HEK293T (cell line): ENCODE measurements around the gene SSTR1.

Source experiments
- BHLHE40 ChIP-seq: fragments of 450-650 bp; IDR thresholded peaks from 2 replicates; pipeline ENCODE4 v1.6.1; 2016; ENCODE audit warnings: mild to moderate bottlenecking, moderate library complexity, borderline replicate concordance
- CTBP1 ChIP-seq: fragments of 450-650 bp; IDR thresholded peaks from 2 replicates; pipeline ENCODE4 v1.6.1; 2016; ENCODE audit warnings: borderline replicate concordance
- SP1 ChIP-seq: fragments of 450-650 bp; IDR thresholded peaks from 2 replicates; pipeline ENCODE4 v1.6.1; 2017

DNA sequence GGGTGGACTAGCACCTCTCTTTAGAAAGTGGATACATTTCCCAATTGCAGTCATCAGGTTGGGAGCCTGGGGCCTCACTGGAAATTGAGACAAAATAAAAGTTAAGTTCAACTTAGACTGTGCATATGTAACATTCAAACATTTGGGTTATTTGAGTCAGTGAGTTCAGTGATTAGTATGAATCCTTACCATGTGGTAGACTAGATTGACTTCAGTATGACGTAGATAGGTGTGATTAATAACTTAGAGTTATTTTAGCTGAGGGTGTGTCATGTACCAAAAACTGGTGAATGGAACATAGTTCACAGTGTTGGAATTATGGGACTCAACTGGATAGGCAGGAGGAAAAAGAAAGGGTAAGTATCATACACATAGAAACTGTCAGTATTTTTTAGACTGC is 8.0 kb upstream of the SSTR1 start:
- TF ChIP-seq SP1 (no peak), BHLHE40 (no peak), CTBP1 (no peak)
